Astrocyte (in vitro differentiated cells and primary cell): ENCODE results near the gene MAP6. TPM values are rescaled to one million over a fixed set of nuclear protein-coding genes. Genes with fewer than 3 reads are reported as not detected.

ENCODE experiments used
- DNase-seq: peaks from one replicate; pipeline ENCODE4 v3.0.0-alpha.2; 2010; ENCODE audit warnings: low read depth
- FAIRE-seq: peaks from 2 replicates; lab custom pipeline; 2011; peaks lifted over from hg19 to GRCh38; lab: Jason Lieb, UNC
- H2AFZ ChIP-seq: 2 replicates; pipeline ENCODE4 v1.6.0; 2012; ENCODE audit warnings: low read depth, low read length, inconsistent platforms
- H3K27ac ChIP-seq: 2 replicates; pipeline ENCODE4 v1.5.1; 2011; ENCODE audit warnings: low read depth, low read length, inconsistent platforms
- H3K27me3 ChIP-seq: 2 replicates; pipeline ENCODE4 v1.6.0; 2011; ENCODE audit warnings: low read length, inconsistent platforms; ENCODE audit not compliant: insufficient read depth
- H3K36me3 ChIP-seq: 2 replicates; pipeline ENCODE4 v1.5.1; 2011; ENCODE audit warnings: low read length, inconsistent platforms; ENCODE audit not compliant: insufficient read depth
- H3K4me1 ChIP-seq: 2 replicates; pipeline ENCODE4 v1.5.1; 2011; ENCODE audit warnings: low read length, inconsistent platforms; ENCODE audit not compliant: insufficient read depth
- H3K4me2 ChIP-seq: 2 replicates; pipeline ENCODE4 v1.6.0; 2012; ENCODE audit warnings: low read length, inconsistent platforms
- H3K4me3 ChIP-seq: 2 replicates; pipeline ENCODE4 v1.5.1; 2011; ENCODE audit warnings: low read depth, mild to moderate bottlenecking, low read length, inconsistent platforms; ENCODE audit not compliant: insufficient read depth
- H3K79me2 ChIP-seq: 2 replicates; pipeline ENCODE4 v1.6.0; 2012; ENCODE audit warnings: mild to moderate bottlenecking, low read length, inconsistent platforms; ENCODE audit not compliant: insufficient read depth
- H3K9ac ChIP-seq: 2 replicates; pipeline ENCODE4 v1.6.0; 2012; ENCODE audit warnings: mild to moderate bottlenecking, low read length, inconsistent platforms
- H3K9me3 ChIP-seq: 2 replicates; pipeline ENCODE4 v1.5.1; 2012; ENCODE audit warnings: low read depth, mild to moderate bottlenecking, low read length, inconsistent platforms; ENCODE audit not compliant: insufficient read depth
- H4K20me1 ChIP-seq: 2 replicates; pipeline ENCODE4 v1.6.0; 2012; ENCODE audit warnings: low read length, inconsistent platforms; ENCODE audit not compliant: insufficient read depth
- H3K27ac Mint-ChIP-seq: one replicate; pipeline ENCODE4 v1.8.0; 2021; ENCODE audit warnings: mild to moderate bottlenecking, mixed read lengths; ENCODE audit not compliant: unreplicated experiment
- H3K27me3 Mint-ChIP-seq: one replicate; pipeline ENCODE4 v1.8.0; 2021; ENCODE audit warnings: low read depth, mixed read lengths; ENCODE audit not compliant: unreplicated experiment
- H3K36me3 Mint-ChIP-seq: one replicate; pipeline ENCODE4 v1.8.0; 2021; ENCODE audit warnings: low read depth, mixed read lengths; ENCODE audit not compliant: unreplicated experiment
- H3K4me1 Mint-ChIP-seq: one replicate; pipeline ENCODE4 v1.8.0; 2021; ENCODE audit warnings: low read depth, mixed read lengths; ENCODE audit not compliant: unreplicated experiment
- H3K4me3 Mint-ChIP-seq: one replicate; pipeline ENCODE4 v1.8.0; 2021; ENCODE audit warnings: mild to moderate bottlenecking, moderate library complexity, mixed read lengths; ENCODE audit not compliant: unreplicated experiment
- H3K9me3 Mint-ChIP-seq: one replicate; pipeline ENCODE4 v1.8.0; 2021; ENCODE audit warnings: mild to moderate bottlenecking, mixed read lengths; ENCODE audit not compliant: unreplicated experiment
- EZH2 ChIP-seq: IDR thresholded peaks from 2 replicates; pipeline ENCODE4 v1.6.1; 2012; ENCODE audit warnings: mild to moderate bottlenecking, low read length, inconsistent platforms; ENCODE audit not compliant: insufficient read depth
- total RNA-seq: library from RNA; stranded (reverse); gene quantifications from 2 replicates; pipeline ENCODE4 v1.2.1, GENCODE V29; 2021
- TF ChIP-seq, protein P1 (sequence below): IDR thresholded peaks from 2 replicates; pipeline ENCODE4 v1.5.1; 2011; ENCODE audit warnings: low read depth, mild to moderate bottlenecking, inconsistent platforms, low read length, moderate library complexity; ENCODE audit not compliant: insufficient read depth

Gene MAP6
- total RNA-seq, 1 donor from 2014 or later, result 3.9 TPM

DNA sequence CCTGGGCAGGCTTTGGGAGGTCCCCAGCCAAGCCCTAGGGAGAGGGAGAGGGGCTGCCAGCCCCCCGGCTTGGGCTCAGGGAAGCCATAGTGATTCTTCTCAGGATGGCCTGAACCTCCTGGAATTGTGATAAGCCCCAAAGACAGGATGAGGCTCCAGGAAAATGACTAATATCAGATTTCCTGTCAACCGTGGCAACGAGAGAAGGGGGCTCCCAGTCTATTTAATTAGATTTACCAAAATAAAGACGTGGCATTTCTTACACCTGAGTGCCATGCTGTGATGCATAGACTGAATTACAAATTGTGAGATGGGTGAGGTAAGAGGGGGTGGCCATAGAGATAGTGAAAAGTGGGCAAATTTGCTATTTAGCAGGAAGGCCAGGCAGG is 86.3 kb downstream of the MAP6 start:
- TF ChIP-seq, protein P1, sequence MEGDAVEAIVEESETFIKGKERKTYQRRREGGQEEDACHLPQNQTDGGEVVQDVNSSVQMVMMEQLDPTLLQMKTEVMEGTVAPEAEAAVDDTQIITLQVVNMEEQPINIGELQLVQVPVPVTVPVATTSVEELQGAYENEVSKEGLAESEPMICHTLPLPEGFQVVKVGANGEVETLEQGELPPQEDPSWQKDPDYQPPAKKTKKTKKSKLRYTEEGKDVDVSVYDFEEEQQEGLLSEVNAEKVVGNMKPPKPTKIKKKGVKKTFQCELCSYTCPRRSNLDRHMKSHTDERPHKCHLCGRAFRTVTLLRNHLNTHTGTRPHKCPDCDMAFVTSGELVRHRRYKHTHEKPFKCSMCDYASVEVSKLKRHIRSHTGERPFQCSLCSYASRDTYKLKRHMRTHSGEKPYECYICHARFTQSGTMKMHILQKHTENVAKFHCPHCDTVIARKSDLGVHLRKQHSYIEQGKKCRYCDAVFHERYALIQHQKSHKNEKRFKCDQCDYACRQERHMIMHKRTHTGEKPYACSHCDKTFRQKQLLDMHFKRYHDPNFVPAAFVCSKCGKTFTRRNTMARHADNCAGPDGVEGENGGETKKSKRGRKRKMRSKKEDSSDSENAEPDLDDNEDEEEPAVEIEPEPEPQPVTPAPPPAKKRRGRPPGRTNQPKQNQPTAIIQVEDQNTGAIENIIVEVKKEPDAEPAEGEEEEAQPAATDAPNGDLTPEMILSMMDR, result no peak
- no peak for TF ChIP-seq EZH2
- peaks cover 9% of the 10 kb centered on the region for H3K4me1 Mint-ChIP-seq
- H3K4me2 ChIP-seq, result peak overlapping the region; percentile 93
- FAIRE-seq (no peak), DNase-seq (no peak)
- peaks cover 3% of the 10 kb centered on the region for H3K27me3 Mint-ChIP-seq
- H3K9ac ChIP-seq, result peak overlapping the region; percentile 95
- H3K27ac Mint-ChIP-seq, result peak overlapping the region; percentile 80
- H2AFZ ChIP-seq, result peak overlapping the region; percentile 83
- no peaks in the 10 kb centered on the region for H3K27me3 ChIP-seq
- peak overlapping the region; percentile 81 for H3K4me3 Mint-ChIP-seq
- no peaks in the 10 kb centered on the region for H3K9me3 ChIP-seq
- H3K36me3 ChIP-seq, result no peaks in the 10 kb centered on the region
- peaks cover 16% of the 10 kb centered on the region for H3K4me1 ChIP-seq
- H4K20me1 ChIP-seq, result no peaks in the 10 kb centered on the region
- peak overlapping the region; percentile 81 for H3K27ac ChIP-seq
- no peaks in the 10 kb centered on the region for H3K9me3 Mint-ChIP-seq
- H3K36me3 Mint-ChIP-seq, result peaks cover 7% of the 10 kb centered on the region
- no peaks in the 10 kb centered on the region for H3K79me2 ChIP-seq
- H3K4me3 ChIP-seq, result peak overlapping the region; percentile 64

DNA sequence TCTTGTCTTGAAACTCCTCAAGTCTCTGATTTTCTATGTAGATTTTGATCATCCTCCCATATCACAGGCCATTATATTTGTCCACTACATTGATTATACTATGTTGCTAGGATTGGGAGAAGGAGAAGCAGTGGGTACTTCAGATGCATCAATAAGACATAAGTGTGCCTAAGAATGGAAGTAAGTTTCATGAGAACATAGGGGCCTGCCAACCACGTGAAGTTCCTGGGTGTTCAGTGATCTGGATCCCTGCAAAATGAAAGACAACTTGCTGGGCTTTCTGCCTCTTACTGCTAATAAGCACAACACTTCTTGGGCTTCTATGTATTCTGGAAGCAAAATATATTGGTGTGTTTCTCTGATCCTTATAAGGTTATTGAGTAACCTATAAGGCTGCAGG is 89.0 kb downstream of the MAP6 start:
- H3K27me3 Mint-ChIP-seq, result no peaks in the 10 kb centered on the region

DNA sequence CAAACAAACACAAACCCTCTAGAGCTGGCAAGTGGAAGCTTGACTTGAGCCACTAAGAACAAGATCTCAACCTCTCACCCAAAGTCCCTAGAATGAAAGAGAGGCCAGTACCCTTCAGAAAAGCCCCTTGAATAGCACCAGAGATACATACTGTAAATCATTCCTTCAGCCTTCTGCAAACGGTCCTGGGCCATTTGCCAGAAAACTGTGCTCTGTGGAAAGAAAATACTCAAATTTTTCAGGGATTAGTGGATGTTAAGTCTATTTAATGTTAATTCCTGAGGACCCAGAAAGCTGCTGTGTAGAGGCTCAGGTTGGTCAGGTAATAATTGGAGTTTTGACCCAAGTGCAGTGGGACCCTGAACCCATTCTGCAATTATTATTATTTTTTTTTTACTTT is 89.9 kb downstream of the MAP6 start:
- TF ChIP-seq, protein P1, result no peak
- TF ChIP-seq EZH2, result no peak
- Histone ChIP-seq H3K36me3 (peaks cover 4% of the 10 kb centered on the region), H2AFZ (no peak overlapping the region), H3K4me3 (no peak overlapping the region), H3K9ac (no peak overlapping the region), H3K9me3 (no peaks in the 10 kb centered on the region), H3K27me3 (no peaks in the 10 kb centered on the region), H4K20me1 (peaks cover 24% of the 10 kb centered on the region), H3K27ac (no peak overlapping the region), H3K4me1 (peaks cover 16% of the 10 kb centered on the region), H3K4me2 (no peak overlapping the region), H3K79me2 (no peaks in the 10 kb centered on the region)
- no peaks in the 10 kb centered on the region for H3K27me3 Mint-ChIP-seq
- H3K4me3 Mint-ChIP-seq, result no peak overlapping the region
- H3K36me3 Mint-ChIP-seq, result peaks cover 8% of the 10 kb centered on the region
- H3K9me3 Mint-ChIP-seq, result no peaks in the 10 kb centered on the region
- H3K27ac Mint-ChIP-seq, result no peak overlapping the region
- peaks cover 16% of the 10 kb centered on the region for H3K4me1 Mint-ChIP-seq
- DNase-seq, result no peak
- no peak for FAIRE-seq

More for the DNA sequence above, 89.0 kb downstream of the MAP6 start:
- no peak overlapping the region for H3K9ac ChIP-seq
- Mint-ChIP-seq H3K4me1 (peaks cover 19% of the 10 kb centered on the region), H3K4me3 (no peak overlapping the region), H3K36me3 (peaks cover 8% of the 10 kb centered on the region), H3K27ac (no peak overlapping the region), H3K9me3 (no peaks in the 10 kb centered on the region)
- H3K4me1 ChIP-seq, result peaks cover 20% of the 10 kb centered on the region
- no peak overlapping the region for H3K4me2 ChIP-seq
- H4K20me1 ChIP-seq, result peaks cover 15% of the 10 kb centered on the region
- no peaks in the 10 kb centered on the region for H3K36me3 ChIP-seq
- H2AFZ ChIP-seq, result no peak overlapping the region
- H3K9me3 ChIP-seq, result no peaks in the 10 kb centered on the region
- TF ChIP-seq, protein P1, result no peak
- no peak for TF ChIP-seq EZH2
- DNase-seq (no peak), FAIRE-seq (no peak)
- H3K27me3 ChIP-seq, result no peaks in the 10 kb centered on the region
- no peak overlapping the region for H3K4me3 ChIP-seq
- no peaks in the 10 kb centered on the region for H3K79me2 ChIP-seq
- no peak overlapping the region for H3K27ac ChIP-seq
